Activated CD8-positive, alpha-beta memory T cell treated with anti-CD3 and anti-CD28 coated beads for 1 hour (primary cell): Measurements from ENCODE around the gene ARMC9.
"Not testable (repeated sequence)": the region's sequence is repeated elsewhere in the genome, so short reads cannot be mapped to it uniquely, and the experiment has no call there.

Experiments
- DNase-seq, 2 donors: peaks; one replicate each; pipeline ENCODE4 v3.0.0-alpha.2; 2020; ENCODE audit warnings: low read depth in 1 of 2; ENCODE audit errors: extremely low read depth in 1 of 2

The ARMC9 gene

DNA sequence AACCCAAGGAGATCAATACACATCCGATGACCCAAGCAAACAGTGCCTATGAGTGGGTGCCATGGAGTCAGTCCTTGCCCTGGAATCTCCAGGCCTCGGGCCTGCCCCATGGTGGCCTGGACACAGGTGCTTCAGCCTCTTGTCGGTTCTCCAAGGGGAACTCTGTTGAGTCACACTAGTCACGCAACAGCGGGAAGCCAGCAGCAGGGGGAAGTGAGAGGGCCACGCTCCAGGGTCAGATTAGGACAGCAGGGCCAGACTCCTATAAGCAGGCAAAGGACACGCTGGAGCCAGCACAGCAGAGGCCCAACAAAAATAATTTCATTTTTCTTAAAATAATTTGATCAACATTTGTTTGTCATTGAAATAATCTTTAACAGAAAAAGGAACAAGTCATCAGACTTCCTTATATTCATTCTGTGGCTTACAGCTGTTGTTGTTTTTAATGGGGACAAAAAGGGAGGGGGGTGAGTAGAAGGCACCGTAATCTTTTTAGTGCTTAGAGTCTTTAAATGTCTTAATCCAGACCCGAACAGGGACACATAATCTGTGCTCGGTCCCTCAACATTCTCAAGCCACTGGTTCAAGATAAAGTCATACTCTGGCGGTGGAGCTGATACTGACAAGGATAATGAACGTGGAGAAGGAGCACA, 16.4 kb upstream of the ARMC9 start:
- no peak for DNase-seq

DNA sequence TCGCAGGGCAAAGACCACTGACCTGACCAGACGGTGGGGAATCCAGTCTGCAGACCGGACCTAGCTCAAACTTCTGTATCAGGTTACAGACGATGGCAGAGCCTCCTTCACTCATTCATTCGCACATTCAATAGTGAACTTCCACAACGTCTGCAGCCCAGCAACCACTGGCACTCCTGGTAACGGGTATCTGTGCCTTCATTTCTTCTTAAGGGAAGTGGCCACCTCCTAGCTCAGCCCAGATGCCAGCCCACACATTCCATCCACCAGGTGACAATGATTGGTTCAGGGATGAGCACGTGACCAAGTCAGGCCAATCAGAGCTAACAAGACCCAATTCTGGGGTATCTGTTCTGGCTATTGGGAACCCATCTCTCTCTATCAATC, 15.9 kb upstream of the ARMC9 start:
- no peak for DNase-seq

DNA sequence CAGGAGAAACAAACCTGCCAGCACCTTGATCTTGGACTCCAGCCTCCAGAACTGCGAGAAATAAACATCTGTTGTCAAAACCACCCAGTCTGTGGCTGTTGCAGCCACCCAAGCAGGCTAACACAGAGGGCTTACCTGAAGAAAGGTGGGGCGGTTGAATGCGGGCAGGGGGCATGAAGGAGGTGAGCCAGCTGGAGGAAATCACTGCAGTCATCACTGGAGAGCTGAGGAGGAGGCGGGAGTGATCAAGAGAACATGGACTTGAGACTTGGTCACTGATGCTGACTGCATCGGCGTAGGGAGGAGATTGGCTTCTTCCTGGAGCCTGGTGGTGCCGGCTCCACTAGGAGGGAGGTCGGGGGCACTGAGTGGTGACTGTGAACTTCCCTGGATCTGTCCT, 14.6 kb upstream of the ARMC9 start:
- no peak for DNase-seq

DNA sequence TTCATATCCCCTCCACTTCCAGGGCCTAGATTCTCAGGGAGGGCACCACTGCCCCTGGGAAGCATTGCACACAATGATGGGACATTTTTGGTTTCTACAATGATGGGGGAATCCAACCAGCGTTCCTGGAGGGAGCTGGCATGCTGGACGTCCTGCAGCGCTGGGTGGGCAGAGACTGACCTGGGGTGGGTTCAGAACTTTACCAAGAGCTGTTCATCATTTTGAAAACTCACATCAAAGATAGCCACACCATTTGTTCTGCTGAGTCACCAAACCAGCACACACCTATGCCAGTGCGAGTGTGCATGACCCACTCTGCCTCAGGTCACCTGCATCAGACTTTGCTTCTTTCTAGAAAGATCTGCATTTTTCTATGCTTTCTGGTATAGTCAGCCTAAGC, 14.1 kb upstream of the ARMC9 start:
- no peak for DNase-seq

DNA sequence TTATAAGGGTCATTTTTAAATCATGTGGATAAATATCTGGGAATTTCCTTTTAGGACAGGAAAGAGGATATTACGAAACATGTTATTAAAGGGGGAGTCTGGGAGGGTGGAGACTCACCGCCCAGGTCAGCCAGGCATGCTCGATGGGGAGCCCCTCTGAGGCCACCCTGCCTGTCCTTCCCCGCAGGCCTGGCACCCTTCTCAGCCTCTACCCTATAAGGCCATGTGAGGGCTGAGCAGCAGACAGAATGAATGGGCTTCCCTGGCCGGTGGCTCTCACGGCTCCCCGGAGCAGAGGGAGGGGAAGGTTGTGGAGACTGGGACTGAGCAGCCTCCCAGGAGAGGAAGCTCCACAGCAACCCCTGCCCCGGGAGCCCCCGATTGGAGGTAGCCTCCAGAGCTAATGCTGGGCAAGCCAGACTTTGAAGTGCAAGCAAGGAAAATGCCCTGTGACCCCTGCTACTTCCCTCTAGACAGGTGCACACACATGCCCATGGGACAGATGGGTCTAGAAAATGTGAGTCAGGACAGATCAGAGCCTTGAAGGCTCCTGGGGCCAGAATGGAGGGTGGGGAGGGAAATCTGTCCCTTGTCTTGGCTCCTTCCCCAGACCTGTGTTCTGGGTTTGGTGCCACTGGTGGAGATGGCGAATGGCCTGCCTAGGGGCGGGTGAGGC, 13.2 kb upstream of the ARMC9 start:
- DNase-seq, result no peak

DNA sequence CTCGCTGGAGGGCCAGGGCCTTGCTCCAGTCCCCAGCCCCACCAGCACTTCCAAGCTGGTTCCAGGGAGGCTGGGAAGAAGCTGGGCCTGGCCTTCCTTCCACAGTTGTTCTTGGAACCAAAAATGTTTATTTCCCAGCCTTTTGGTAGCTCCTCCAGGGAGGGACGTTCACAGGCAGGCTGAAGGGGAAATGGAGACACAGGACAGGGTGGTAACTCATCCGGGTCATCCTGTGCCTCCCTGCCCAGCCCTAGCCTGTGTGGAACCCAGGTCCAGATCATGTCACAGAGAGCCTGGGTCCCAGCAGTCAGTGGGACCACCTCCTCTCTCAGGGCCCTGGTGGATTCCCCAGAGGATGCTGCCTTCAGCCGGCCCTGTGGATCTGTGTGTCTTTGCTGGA, 12.5 kb upstream of the ARMC9 start:
- DNase-seq, result no peak

DNA sequence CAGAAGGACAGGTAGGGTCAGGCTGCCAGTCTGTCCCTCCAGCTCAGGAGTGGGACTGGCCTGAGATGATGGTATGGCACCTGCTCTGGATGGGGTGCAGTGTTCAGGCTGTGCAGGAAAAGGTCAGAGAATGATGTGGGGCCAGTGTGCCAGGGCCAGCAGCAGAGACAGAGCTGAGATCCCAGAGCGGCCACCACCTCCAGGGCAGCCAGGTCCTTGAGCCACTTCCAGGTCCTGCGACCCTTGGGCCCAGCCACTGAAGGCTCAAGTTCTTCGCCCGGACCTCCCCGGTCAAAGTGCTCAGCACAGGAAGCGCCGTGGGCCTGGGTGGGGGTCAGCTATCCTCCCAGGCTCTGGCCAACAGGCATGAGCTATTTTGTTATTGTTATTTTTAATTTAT, 12.1 kb upstream of the ARMC9 start:
- DNase-seq, result no peak

DNA sequence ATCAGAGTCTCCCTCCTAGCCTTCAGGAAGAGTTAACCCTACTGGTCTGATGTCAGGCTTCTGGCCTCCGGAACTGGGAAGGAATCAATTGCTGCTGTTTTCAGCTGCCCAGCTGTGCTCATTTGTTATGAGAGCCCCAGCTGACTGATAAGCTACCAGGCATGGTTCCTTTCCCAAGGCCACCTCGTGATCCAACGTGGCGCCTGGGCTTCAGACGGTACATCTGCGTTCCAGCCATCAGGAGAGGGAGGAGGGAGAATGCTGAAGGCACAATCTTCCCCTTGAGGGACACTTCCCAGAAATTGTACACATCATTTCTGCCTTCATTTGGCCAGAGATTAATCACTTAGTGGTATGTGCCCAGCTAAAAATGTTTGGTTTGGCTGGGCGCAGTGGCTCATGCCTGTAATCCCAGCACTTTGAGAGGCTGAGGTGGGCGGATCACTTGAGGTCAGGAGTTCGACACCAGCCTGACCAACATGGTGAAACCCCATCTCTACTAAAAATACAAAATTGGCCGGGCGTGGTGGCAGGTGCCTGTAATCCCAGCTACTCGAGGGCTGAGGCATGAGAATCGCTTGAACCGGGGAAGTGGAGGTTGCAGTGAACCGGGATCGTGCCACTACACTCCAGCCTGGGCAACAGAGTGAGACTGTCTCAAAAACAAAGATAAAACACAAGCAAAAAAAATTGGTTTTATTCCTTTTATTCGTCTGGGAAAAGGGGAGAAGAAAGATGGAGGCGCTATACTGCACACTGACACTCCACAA, 10.5 kb upstream of the ARMC9 start:
- no peak for DNase-seq

DNA sequence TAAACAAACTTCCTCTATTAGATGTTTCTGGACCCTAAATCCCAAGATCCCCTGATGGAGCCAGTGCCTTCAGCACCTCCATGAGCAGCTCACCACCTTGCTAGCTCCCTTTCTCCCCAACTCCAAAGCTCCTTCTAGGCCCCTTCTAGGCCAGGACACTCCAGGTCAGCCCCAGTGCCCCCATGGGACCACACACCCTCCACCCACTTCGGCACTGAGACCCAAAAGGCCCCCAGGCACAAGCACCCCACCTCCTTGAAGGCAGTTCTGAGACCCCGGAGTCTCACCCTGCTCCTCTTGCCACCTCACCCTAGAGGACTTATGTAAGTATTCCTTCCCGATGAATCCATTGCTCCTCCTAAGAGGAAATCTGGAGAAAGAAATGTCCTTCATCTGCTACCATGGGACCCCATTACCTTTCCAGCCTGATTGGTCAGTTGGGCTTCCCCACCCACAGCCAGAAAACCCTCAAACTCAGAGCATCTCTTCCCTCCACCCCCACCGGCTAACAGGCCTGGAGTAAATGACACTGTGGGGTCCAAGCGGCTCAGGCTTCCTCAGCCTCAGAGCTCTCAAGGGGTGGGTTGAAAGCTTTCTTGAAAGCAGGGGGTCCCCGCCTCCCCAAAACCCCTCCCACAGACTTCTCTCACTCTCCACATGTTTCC, 9.8 kb upstream of the ARMC9 start:
- no peak for DNase-seq

DNA sequence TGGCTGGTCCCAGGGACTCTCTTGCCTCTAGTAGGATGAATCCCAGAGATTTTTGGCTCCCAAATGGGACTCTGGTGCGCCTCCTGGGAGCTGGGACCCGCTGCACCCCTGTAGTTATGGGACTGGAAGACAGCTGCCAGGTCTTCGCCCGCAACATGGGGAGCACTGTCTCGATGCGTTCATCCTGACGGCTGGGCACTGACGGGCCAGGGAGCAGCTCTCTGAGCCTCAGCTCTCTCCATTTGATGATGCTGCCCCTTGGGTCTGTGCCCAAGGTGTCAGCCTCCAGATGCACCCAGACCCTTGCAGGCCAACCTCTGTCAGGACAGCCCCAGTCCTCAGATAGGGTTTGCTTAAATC, 9.3 kb upstream of the ARMC9 start:
- no peak for DNase-seq

DNA sequence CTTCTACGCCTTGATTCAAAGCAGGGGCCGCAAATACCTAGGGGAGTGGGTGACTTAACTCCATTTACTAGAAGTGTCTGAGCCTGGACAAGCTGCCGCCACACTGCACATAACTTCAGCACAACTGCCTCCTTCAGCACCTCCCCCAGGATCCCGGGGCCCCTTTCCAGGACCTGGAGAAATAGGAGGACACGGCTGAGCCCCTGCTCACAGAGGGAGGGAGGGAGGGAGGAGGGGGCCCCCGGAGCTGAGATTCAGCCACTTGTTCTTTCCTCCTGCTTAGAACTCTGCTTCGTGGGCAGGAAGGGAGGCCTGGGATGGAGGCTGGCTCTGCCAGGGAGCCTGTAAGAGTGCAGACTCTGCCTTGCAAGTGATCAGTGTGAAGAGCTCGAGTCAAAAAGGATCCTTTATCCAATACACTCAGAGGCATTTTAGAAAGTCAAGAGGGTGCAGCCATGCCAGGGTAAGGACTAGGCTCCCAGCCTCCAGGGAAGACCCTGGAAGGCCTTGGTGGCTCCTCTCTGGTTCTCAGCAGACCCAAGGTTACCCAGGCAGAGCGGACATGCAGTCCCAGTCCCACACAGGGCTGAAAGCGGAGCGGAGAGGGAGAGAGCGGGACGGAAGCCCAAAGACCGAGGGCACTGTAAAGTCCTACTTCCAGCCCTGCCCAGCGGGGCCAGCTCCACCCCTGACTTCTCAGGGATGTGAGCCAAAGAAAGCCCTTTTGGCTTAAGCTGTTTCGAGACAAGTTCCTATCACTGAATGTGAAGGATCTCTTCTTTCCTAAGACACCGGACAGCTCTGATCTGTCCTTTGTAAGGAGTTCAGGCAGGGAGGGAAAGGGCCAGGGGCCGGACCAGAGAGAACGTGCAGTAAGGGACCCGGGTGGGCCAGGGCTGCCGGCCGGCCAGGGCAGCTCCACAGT, 8.6 kb upstream of the ARMC9 start:
- no peak for DNase-seq

DNA sequence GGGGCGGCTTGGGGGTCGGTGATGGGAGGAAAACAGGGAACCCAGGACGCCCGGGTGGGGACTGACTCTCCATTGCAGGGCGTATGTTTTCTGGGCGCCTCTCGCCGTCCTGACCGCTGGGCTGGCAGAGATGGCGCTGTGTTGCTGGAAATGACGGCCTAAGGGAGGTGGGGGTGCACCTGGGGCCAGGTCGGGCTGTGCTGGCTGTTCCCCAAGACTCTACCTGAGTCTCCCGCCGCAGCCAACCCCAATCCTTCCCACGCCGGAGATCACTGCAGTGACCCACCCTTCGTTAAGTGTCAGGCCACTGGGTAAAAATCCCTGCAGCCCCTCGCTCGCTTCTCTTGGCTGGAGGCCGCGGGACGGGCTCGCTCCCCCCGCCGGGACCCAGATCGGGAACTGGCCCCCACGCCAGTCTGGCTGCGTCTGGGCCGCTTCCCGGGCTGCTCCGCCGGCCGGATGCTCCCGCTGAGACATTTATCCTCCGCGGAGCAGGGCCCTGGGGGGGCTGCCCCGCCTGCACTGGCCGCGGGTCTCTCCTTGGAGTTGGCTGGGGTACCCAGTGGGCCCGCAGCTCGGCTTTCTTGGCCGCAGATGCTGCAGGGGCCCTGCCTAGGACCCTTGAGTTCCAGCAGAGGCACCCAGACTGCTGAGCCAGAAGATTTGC, 7.8 kb upstream of the ARMC9 start:
- DNase-seq, result no peak

DNA sequence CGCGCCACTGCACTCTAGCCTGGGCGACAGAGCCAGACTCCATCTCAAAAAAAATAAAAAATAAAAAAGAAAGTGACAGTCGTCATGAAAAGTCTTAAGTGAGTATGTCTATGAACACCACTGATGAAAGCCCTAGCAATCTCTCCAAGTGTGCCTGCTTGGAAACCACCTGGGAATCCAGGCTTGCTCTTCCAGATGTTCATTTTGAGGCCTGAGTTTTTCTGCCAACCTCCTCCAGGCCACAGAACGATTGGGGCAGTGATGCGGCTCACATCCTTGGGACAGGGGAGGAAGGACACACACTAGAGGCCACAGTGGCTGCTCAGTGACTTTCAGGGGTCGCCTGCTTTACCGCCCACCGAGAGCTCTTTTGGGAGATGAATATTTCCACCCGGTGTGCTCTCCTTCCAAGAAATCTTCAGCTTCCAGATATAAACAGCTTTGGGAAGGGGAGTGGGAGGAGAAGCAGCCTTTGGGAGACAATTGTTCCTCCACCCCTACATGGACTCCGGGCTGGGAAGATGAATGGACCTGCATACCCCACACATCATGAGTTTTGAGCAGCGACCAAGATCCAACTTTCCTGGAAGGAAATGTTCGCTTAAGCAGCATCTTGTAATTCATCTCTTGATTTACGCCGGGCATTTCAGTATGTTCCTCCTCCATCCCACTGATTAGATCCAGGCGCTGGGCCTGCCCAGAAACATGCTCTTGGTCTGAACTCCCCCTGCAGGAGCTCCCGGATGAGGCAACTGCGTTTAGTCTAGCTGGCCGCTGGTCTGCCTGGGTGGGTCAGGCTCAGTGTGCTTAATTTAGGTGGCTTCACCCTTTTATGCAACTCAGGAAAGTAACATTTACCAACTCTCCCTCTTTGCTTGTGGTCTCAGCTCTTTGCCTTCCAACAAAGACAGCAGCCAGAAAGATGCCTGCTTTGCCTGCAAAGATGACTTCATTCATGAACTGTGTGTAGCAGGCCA, 6.2 kb upstream of the ARMC9 start:
- DNase-seq, result no peak

DNA sequence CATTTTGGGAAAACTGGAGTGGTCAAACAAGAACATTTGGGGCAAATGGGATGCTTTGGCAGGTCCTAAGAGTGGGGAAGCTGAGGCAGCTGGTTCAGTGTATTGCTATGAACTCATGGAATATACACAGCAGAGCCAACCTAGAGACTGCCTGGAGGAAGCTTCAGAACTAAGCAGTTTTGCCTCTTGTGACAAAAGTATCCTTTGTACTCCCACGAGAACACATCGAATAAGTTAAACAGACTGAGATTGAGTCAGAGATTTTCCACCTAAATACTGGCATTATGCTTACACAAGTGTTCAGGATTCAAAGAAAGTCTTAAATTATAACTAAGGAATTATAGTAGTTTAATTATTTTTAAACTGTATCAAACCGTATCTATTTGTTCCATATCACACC, 5.2 kb upstream of the ARMC9 start:
- DNase-seq, result no peak

DNA sequence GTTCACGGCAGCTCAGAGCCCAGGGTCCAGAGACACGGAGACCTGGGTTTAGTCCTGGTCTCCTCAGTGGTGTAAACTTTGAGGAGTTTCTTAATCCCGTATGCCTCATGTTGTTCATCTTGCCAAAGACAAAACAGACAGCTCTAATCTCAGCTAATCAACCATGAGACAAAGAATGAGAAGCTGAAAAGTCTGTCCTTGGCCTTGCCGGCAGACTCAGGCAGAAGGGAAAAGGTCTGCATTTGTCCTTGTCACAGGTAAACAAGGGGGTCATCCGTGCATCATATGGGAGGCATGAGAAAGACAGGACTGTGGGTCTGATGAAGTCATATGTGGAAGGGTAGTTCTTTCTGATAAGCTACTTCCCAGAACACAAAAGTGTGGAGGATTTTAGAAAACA, 1.8 kb upstream of the ARMC9 start:
- no peak for DNase-seq

DNA sequence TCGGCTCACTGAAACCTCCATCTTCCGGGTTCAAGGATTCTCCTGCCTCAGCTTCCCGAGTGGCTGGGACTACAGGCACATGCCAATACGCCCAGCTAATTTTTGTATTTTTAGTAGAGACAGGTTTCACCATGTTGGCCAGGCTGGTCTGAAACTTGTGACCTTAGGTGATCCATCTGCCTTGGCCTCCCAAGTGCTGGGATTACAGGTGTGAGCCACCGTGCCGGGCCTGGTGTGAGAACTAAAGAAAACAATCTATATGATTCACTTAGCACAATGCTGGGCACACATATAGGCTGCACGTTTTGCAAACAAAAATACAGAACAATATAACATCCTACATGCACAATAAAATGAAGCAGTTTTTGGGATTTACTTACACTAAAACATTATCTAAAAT, 1.2 kb upstream of the ARMC9 start:
- not testable (repeated sequence) for DNase-seq

DNA sequence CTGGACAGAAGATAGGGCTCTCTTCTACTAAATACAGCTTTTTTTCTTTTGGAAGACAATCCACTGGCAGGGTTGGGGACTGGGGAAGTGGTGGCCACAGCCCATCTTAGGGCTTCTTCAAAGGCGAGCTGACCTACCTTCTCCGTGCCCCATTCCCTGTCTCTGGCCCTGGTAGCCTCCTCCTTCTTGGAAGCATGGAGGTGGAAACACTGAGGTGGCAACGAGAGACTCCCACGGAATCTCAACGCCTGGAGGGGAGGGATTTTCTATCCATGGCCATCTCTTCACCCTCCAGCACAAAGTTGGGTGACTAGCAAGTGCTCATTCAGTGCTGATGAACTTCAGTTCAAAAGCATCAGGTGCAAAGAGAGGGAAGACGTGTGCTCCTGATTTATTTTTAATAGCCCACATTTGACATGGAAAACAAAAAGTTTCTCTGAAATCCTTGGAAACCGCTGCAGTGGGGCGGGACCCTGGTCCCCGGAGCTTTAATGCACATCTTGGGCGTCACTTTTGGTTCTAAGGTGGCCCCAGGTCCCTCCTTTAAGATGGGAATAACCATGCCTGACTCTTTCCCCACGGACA, 633 bp upstream of the ARMC9 start:
- DNase-seq, result no peak

DNA sequence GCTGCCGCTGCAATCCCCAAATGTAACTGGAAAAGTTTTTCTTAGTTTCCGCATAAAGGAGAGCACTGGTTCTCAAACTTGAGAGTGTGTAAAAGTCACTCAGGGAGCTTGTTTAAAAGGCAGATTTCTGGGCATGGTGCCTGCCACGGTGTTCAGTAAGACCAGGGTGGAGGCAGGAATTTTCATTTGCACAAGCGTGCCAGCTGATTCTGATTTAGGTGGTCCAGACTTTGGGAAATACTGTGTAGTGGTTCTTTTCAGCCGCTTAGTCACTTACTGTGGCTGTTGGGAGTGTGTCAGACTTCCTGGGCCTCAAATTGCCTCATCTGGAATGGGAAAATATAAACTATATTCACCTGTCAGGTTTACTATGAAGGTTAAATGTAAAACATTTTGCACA, 788 bp downstream of the ARMC9 start:
- no peak for DNase-seq
